ENCODE results near the gene ATXN10.

The ATXN10 gene

GRCh38 chr22:45892681-45893461 is 221.2 kb downstream of the ATXN10 start:
- H3K4me3 ChIP-seq (ENCODE audit: low read length), result no peak overlapping the region
- no peak for DNase-seq (ENCODE audit: low read depth)
- no peak for TF ChIP-seq CTCF (conservative IDR thresholded peaks at IDR 0.05; ENCODE audit: low read depth, low read length)

- no peak for TF ChIP-seq CTCF (conservative IDR thresholded peaks at IDR 0.05; ENCODE audit: low read depth, low read length)
- DNase-seq (ENCODE audit: low read depth), result no peak
- H3K4me3 ChIP-seq (ENCODE audit: low read length), result no peak overlapping the region
Observed at GRCh38 chr22:45893516-45893915, 221.9 kb downstream of the ATXN10 start.
